UCSD-AML1 (cell line): ENCODE data around the gene AMOTL1.

ENCODE experiments used
- DNase-seq: peaks from one replicate; lab custom pipeline; 2025; ENCODE audit not compliant: unreplicated experiment; lab: John Stamatoyannopoulos, UW

AMOTL1 gene

DNA sequence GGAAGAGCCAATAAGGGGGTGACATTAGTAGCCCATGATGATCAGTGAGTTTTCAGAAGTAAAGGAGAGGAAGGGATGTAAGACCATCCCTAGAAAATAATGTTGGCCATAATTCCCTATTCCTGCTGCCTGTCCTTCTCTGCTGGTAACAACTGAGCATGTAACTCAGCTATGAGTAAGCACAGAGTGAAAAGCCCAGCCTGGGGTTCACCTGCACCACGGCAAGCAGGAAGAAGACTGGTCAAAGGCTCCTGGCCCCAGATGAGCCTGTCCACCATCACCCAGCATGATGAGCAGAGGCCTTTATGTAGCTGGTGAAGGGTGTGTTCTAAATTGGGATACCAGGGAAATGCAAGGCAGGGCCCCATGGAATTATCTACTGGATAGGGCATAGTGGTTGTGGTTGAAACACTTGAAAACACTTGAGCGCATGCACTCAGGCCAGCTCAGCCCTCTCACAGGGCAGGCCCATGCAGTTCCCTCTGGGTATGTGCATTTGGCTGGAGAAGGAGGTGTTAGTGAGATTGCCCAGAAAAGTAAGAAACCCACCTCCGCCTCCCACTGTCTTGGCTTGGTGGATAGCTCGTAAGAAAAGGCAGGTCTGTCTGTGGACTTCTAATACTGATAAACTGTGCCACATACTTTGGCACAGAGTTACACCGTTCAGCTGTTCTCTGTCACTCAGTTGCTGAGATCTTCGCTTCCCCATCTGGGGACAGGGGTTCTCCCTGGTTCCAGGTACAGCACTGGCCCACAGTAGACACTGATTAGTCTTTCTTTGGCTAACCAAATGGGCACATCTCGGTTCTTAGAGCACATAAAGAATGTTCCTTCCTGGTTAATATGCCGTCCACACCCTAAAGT is 86.8 kb downstream of the AMOTL1 start:
- DNase-seq: no peak

DNA sequence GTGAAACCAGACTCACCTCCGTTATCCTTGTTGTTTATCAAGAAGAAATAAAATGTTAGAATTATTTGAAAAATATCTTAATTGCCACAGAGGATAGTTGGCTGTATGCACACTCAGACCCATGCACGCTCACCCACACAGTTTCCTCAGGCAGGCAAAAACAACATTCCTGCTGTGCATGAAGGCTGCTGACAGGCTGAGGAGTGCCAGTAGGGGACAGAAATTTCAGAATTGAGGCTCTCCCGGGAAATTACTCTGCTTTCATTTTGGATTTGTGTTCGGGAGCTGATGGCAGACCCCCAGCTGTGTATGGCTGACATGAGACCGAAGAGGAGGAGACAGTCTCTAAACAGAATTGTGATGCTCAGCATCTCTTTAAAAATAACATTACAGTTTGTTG is 87.5 kb downstream of the AMOTL1 start:
- DNase-seq: no peak

DNA sequence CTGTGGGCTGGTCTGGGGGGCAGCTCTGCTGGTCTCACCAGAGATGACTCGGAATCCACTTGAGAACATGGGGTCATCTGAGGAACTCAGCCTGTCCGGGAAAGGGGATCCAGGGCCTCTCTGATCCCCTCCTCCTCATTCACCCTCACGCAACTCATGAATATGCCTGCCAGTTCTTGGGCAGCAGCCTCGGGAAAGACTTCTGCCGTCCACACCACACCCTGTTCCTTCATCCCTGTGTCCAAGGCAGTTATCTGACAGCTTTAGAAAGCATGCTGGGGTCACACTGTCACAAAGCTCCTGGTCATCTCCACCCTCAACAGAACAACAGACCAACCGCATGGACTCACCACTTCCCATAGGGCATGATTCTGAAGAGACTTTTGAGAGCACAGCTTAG is 88.3 kb downstream of the AMOTL1 start:
- DNase-seq: no peak

GRCh38 chr11:94857337-94857736 is 89.2 kb downstream of the AMOTL1 start:
- DNase-seq: no peak

DNA sequence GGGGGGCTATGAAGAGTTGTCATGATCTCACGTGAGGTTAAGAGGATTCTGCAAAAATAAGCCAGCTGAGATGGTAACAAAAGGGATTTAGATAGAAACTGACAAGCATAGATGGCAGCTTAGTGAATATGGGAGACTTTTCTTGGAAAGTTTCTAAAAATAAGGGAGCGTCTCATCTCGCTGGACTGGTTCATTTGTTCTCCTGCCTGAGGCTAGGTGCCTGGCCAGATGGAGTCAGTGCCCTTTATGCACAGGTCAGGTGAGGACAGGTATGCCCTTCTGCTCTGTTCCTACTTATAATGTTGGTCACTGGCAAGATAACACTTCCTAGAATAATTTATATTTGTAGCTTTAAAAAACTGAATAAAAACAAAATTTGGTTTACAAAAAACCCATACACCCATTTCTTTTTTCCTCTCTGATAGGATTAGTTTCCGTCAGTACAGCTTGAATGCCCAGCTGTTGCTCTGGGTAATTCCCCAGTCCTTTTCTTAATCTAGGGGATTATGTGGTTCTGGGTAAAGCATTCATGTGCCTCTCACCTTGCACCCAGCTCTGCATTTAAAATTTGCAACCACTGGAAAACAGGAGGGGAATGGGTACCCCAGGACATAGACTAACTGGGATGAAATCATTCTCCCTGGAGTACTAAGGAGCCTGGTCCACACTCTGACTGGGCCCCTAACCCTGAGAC is 90.0 kb downstream of the AMOTL1 start:
- no peak for DNase-seq

- DNase-seq: no peak
Observed at GRCh38 chr11:94860333-94860732, 92.2 kb downstream of the AMOTL1 start.

GRCh38 chr11:94861306-94861845 is 93.2 kb downstream of the AMOTL1 start:
- DNase-seq: no peak

DNA sequence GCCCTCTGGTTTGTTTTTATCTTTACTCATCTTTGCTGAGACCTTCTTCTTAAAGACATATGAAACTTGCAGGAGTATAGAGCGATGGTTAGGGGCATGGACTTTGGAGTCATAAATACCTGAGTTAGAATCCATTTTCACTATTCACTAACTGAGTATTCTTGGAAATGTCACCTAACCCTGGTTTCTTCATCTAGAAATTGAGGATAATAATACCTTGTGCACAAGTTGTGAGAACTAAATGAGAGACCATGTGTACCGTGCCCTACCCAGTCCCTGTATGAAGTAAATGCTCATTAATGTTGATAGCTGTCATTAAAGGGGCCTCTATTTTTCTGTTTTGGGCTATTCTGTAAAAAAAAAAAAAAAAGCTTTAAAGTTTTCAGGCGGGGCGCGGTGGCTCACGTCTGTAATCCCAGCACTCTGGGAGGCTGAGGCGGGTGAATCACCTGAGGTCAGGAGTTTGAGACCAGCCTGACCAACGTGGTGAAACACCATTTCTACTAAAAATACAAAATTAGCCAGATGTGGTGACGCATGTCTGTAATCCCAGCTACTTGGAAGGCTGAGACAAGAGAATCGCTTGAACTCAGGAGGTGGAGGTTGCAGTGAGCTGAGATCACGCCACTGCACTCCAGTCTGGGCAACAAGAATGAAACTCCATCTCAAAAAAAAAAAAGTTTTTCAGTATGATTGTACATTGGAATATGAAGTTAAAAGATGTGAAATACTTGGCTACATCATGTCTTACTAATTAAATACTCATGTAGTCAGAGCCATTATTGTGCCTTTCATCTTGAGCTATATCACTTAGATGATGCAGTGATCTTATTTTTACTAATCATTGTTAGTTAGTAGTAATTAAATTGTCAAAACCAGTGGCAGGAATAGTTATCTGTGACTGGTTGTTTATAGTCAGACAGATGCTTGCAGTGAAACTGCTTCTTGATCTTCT is 95.0 kb downstream of the AMOTL1 start:
- no peak for DNase-seq

- DNase-seq: no peak
Observed at GRCh38 chr11:94864506-94865045, 96.4 kb downstream of the AMOTL1 start.

GRCh38 chr11:94866231-94866822 is 98.2 kb downstream of the AMOTL1 start:
- DNase-seq: no peak

DNA sequence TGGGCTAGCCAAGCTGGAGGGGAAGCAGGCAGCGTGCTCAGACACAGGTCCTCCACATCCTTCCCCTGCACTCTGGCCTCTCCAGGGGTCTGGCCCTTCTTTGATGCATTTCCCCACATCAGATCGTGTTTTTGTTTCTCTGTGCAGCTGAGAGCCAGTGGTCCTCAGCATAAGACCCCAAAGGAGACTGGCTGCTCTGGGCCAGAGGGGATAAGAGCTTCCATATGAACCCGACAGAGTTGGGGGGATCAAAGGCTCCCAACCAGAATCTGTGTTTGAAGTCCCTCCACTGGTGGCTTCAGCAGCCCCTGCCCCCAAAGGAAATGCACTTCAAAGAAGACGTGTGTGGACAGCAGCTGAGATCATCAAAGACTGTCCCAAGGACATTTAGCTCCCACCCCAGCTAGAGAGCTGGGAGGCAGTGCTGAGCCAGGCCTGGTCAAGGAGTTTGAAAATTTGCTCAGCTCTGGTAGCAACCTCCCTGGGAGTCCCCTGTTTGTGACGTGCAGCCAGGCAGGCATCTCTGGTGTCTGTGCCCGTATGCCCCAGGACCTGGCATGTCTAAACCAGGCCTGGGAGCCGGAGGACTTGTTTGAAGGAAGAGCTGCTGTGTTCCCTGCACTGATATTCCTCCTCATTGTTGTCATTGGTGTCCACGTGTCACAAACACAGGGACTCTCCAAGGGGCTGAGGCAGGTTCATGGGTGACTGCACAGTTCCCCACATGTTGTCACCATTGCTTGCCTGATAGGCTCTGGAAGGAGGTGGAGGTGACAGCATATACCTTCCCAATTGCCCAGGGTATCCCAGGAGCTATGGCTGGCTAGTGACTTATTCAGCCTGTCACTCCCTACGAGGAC is 99.0 kb downstream of the AMOTL1 start:
- DNase-seq: no peak

DNA sequence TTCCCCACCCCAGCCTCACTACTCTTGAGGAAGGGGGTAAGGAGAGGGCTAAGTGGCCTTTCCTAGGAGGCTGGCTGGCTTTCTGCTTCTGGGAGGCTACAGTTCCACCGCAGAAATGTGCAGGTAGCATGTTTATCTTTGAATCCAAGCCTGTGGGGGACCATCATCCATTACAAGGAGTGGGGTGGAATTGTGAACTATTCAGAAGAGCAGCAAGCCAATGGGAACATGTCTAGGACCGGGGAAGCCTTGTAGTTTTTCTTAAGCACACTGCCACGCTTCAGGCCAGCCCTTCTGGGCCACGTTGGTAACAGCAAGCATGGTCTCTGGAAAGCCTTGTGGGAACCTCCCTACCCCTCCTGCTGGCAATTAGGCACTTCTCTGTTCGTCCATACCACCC is 100.3 kb downstream of the AMOTL1 start:
- no peak for DNase-seq

DNA sequence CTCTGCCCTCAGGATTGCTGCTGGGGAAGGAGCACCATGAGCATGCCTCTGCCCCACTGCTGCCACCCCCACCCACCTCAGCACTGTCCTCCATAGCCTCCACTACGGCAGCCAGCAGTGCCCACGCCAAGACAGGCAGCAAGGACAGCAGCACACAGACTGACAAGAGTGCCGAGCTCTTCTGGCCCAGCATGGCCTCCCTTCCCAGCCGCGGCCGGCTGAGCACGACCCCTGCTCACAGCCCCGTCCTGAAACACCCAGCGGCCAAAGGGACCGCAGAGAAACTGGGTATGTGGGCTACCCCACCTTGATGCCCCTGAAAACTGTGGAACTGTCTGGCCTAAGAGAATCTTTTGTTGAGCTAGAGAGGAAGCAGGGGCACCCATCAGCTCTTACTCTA is 101.0 kb downstream of the AMOTL1 start:
- no peak for DNase-seq

DNA sequence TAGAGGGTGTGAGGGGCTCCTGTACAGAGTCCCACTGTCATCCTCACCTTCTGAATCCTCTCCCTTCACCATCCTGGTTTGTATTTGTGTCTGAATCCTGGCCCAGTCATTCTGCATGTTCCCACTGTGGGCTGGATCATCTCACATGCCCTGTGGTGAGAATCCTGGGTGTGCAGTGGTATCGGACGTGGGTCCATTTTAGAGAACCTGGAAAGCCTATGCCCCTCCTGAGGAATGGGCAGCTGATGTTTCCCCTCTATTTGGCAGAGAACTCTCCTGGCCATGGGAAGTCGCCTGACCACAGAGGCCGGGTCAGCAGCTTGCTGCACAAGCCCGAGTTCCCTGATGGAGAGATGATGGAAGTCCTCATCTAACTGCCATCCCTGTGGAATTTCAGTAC is 102.3 kb downstream of the AMOTL1 start:
- DNase-seq: no peak

DNA sequence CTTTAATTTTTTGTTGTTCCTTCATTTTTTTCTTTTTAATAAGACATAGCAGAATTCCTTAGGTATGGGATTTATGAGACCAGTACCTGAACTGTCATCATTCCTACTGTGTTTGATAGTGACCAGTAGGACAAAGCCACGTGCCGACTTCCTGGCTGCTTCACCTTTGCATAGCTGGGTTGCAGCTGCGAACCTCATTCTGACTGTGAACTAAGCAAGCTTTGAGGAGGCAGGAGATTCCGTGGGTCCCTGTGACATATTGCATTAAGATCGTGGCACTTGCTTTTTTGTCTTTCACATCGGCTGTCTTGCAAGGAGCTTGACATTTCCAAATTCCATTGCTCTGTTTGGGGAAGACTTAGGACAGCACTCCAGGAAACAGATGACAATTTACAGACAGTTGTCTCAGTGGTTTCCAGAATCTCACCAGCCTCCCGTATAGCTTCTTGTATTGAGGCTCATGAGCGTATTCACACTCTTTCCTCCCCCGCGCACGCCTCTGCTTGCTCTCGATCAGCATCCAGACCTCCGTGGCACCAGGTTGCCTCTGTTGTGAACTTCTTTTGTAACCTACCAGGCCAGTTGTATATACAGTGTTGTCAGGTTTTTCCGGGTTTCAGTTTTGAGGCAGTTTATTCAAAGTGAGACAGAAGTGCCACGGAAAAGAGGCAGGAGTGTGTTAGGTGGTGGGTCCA is 103.5 kb downstream of the AMOTL1 start:
- no peak for DNase-seq

- no peak for DNase-seq
Observed at GRCh38 chr11:94873916-94874540, 105.9 kb downstream of the AMOTL1 start.

DNA sequence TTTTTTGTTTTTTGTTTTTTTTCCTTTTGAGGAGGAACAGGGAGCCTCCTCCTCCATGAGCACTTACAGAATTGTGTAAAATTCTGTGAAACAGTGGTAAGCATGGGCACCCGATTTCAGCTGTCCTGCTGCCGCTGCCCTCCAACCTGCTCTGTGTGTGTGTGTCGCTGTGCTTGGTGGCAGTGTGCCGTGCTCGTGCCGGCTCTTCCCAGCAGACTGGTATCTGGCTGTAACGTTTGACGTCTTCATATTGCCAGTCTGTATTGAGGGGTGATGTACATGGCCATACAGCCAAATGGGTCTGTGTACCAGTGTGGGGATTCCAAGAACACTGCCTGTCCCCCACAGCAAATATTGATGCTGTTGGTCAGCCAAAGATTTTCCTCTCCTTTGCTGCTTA is 108.1 kb downstream of the AMOTL1 start:
- no peak for DNase-seq

- DNase-seq: peak; percentile 75
Observed at GRCh38 chr11:94876645-94877442, 108.7 kb downstream of the AMOTL1 start.
